AG20443 (cell line): ENCODE data around the gene C2CD4C.
"Not testable (repeated sequence)": the region's sequence is repeated elsewhere in the genome, so short reads cannot be mapped to it uniquely, and the experiment has no call there.

Experiments used
- DNase-seq: peaks from one replicate; pipeline ENCODE4 v3.0.0; 2012; ENCODE audit warnings: low spot score, mixed read lengths

C2CD4C gene

DNA sequence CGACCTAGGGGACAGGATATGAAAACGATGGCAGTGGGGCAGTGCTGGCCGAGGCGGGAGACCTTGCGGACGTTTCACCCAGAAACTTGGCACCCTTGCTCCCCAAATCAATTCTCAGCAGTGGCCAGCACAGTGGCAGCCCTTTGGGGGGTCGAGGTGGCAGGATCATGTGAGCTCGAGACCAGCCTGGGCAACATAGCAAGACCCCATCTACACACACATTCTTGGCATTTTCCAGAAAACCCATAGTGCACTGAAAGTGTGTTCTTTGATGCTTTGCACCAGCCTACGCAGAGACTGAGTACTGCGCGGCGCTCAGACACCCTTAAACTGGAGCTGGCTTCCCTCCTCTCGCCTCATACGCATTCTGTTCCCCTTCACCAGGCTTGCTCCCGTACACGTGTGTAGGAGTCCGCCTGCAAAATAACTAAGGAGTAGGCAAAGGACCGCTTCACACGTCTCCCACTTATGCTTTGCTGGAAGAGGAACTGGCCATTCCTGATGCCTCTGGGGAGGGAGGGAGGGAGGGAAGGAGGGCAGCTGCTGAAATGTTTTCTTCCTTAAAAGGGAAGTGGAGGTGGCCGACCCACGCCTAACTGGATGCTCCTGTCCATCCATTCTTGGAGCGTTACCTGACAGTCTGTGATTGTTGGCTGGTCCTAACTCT is 40.9 kb downstream of the C2CD4C start:
- DNase-seq: no peak

DNA sequence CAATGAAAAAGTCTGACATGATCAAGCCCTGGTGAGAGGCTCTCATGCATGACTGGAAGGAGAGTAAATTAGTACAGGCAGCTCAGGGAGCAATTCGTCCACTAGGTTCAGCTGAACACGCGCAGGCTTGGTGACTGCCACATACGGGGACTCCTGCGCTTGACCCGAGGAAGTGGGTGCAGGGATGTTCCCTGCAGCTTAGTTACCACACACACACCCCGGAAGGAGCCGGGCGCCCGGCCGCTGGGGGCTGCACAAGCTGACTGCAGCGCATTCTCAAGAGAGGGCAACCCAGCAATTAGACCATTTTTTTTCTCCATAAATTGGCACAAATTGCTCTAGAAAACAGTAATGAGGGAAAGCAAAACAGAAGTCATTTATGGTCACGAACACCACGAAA is 41.4 kb downstream of the C2CD4C start:
- no peak for DNase-seq

DNA sequence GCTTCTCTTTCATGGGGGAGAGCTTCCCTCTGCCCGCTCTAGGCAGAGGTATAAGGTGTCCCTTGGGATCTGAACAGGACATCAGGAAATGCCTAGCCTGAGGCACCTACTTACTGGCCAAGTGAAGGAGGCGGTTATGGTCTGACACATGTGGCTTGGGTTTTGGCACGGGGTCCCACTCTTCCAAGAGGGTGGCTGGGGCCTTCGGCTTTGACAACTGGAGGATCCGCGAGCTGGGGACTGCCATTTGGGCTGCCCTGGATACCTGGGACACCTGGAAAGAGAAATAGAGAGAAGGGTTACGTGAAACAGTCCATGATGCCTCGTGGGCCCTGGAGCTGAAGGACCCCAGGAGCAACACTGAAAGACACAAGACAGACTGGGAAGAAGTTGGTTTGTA is 42.0 kb downstream of the C2CD4C start:
- no peak for DNase-seq

DNA sequence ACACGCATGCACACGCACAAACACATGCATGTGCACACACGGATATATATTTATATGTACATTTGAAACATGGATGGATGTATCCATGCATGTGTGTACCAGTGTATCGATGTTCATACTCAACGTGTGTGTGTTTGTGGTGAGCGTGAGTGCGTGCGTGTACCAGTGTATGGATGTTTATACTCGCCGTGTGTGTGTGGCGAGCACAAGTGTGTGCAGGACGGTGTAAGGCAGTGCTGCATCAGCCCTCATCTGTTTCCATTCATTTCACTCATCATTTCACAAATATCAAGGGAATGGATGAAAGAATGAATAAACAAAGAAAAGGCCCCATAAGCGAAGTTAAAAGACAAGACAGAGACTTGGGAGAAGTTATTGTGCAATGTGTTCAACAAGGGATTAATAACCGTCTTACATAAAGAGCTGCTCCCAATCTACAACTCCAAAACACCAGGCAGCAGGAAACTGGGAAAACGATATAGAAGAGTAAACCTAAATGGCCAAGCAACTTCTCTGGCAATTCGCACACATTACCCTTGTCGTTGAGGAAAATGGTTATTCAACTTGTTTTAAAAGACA is 42.7 kb downstream of the C2CD4C start:
- no peak for DNase-seq

DNA sequence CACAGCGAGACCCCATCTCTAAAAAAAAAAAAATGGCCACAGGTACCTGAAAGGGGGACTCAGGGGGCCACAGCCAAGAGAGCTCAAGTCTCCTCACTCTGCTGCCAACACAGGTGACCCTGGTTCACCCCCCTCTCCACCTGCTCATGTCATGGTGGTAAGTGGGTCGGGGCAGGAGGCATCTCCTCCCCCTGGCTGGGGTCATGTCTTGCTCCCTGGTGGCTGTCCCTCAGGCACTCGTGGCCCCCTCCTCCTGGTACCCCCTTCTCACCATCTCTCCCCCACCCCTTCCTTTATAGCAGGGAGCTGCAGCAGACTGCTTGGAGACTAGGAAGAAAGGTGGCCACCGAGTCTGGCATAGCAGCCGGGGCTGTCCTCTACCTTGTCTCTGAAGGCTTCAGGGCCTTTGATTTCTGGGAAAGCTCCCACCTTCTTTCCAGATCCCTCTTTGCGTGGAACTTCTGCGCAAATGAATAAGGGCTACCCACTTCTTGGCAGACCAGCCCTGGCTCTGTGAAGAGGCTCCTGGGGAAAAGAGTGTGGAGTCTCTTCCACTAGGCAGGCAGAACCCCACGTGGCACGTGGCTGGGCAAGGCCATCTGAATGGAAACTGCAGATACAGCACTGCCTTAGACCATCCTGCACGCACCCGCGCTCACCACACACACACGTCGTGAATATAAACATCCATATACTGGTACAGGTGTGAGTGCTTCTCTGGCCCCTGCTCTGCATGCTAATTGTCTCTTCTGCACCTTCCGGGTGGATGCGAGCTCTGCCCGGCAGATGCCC is 44.3 kb downstream of the C2CD4C start:
- DNase-seq: no peak

DNA sequence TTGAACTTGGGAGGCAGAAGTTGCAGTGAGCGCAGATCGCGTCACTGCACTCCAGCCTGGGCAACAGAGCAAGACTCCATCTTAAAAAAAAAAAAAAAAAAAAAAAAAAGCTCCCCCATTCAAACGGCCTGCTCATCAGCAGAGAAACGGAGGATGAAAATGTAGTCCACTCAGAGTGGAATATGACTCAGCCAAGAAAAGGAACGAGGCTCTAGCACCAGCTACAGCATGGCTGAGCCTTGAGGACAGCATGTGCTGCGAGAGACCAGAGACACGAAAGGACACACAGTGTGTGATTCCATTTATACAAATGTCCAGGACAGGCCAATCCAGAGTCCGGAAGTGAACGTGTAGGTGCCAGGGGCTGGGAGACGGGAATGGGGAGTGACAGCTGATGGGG is 46.3 kb downstream of the C2CD4C start:
- no peak for DNase-seq

DNA sequence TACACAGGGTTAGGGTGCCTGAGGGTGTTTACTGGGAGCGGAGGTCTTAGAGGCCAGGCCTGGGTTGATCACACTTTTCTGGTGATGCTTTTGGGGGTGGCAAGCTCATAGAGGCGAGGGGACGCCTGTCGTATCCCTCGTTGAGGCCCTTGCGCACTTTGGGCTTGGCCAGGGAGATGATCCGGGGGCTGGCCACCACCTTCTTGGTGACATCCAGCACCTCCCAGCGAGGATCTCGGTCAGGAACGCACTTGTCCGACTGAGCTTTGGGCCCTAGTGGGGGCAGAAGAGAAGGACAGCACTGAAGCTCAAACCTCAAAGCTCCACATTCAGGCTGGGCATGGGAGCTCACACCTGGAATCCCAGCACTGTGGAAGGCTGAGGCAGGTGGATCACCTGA is 46.8 kb downstream of the C2CD4C start:
- DNase-seq: no peak

DNA sequence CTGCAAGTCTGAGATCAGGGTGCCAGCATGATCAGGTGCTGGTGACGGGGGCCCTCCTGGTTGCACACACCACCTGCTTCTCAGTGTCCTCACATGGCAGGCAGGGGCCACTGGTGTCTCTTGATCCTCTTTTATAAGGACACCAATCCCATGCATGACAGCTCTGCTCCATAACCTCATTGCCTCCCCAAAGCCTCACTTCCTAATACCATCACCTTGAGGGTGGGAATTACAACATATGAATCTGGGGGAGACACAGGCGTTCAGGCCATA is 49.4 kb downstream of the C2CD4C start:
- DNase-seq: no peak

DNA sequence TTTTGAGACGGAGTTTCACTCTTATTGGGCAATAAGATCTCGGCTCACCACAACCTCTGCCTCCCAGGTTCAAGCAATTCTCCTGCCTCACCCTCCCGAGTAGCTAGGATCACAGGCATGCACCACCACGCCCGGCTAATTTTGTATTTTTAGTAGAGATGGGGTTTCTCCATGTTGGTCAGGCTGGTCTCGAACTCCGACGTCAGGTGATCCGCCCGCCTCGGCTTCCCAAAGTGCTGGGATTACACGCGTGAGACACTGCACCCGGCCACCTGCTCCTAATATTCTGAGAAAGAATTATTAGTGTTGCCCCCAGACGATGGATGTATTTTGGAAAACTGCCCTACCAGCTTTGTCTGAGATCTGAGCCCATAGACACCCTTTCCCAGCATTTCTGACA is 53.4 kb downstream of the C2CD4C start:
- not testable (repeated sequence) for DNase-seq
